Skin of body (tissue), 2 donors: ENCODE results near the gene UQCRQ. TPM values are rescaled to one million over a fixed set of nuclear protein-coding genes. Genes with fewer than 3 reads are reported as not detected.
"Not testable (repeated sequence)": the region's sequence is repeated elsewhere in the genome, so short reads cannot be mapped to it uniquely, and the experiment has no call there.

Experiments
- DNase-seq: peaks from one replicate; lab custom pipeline; 2025; lab: John Stamatoyannopoulos, UW
- total RNA-seq: library from RNA; depleted of rRNA; stranded (reverse); fragments of >200 nt; gene quantifications from one replicate; pipeline ENCODE4 v1.2.3, GENCODE V29; 2014

The UQCRQ gene
- total RNA-seq, 1 donor from 2014 or later = 76.1 TPM

- no peak for DNase-seq
Measured at GRCh38 chr5:132832612-132833011, 33.8 kb upstream of the UQCRQ start.

GRCh38 chr5:132834057-132834456 is 32.4 kb upstream of the UQCRQ start:
- no peak for DNase-seq

- no peak for DNase-seq
Measured at GRCh38 chr5:132836852-132837251, 29.6 kb upstream of the UQCRQ start.

- DNase-seq = no peak
Measured at GRCh38 chr5:132837868-132838267, 28.6 kb upstream of the UQCRQ start.

- DNase-seq = no peak
Measured at GRCh38 chr5:132838516-132839282, 27.7 kb upstream of the UQCRQ start.

GRCh38 chr5:132839426-132840301 is 26.8 kb upstream of the UQCRQ start:
- DNase-seq = no peak

GRCh38 chr5:132840313-132840712 is 26.1 kb upstream of the UQCRQ start:
- DNase-seq = no peak

GRCh38 chr5:132840896-132841295 is 25.5 kb upstream of the UQCRQ start:
- DNase-seq = no peak

- DNase-seq = no peak
Measured at GRCh38 chr5:132841305-132841704, 25.1 kb upstream of the UQCRQ start.

GRCh38 chr5:132848270-132848669 is 18.2 kb upstream of the UQCRQ start:
- no peak for DNase-seq

- no peak for DNase-seq
Measured at GRCh38 chr5:132849347-132849746, 17.1 kb upstream of the UQCRQ start.

GRCh38 chr5:132850066-132850465 is 16.4 kb upstream of the UQCRQ start:
- no peak for DNase-seq

GRCh38 chr5:132853323-132853722 is 13.1 kb upstream of the UQCRQ start:
- no peak for DNase-seq

- DNase-seq = no peak
Measured at GRCh38 chr5:132853790-132854189, 12.7 kb upstream of the UQCRQ start.

- DNase-seq = no peak
Measured at GRCh38 chr5:132854301-132854700, 12.1 kb upstream of the UQCRQ start.

- not testable (repeated sequence) for DNase-seq
Measured at GRCh38 chr5:132854992-132855391, 11.4 kb upstream of the UQCRQ start.

- no peak for DNase-seq
Measured at GRCh38 chr5:132856011-132856410, 10.4 kb upstream of the UQCRQ start.

GRCh38 chr5:132859889-132860437 is 6.5 kb upstream of the UQCRQ start:
- no peak for DNase-seq

GRCh38 chr5:132860742-132861141 is 5.7 kb upstream of the UQCRQ start:
- no peak for DNase-seq

- no peak for DNase-seq
Measured at GRCh38 chr5:132865668-132866341, 637 bp upstream of the UQCRQ start.

- no peak for DNase-seq
Measured at GRCh38 chr5:132867046-132867451, 607 bp downstream of the UQCRQ start.

- no peak for DNase-seq
Measured at GRCh38 chr5:132868754-132869153, 2.3 kb downstream of the UQCRQ start.
